Measurements from ENCODE around the gene UBE2N. TPM values are rescaled to one million over a fixed set of nuclear protein-coding genes. Genes with fewer than 3 reads are reported as not detected.
"Not testable (repeated sequence)": the region's sequence is repeated elsewhere in the genome, so short reads cannot be mapped to it uniquely, and the experiment has no call there.

Gene UBE2N
- total RNA-seq, 1 experiment from 2014 or later = 145 TPM

- not testable (repeated sequence) for DNase-seq (ENCODE audit: low read depth)
These were observed 30.7 kb downstream of the UBE2N start for GRCh38 chr12:93411060-93411459.

GRCh38 chr12:93409343-93410187, 32.2 kb downstream of the UBE2N start:
- not testable (repeated sequence) for DNase-seq (ENCODE audit: low read depth)

- DNase-seq (ENCODE audit: low read depth) = no peak
These were observed 32.9 kb downstream of the UBE2N start for GRCh38 chr12:93408813-93409212.

GRCh38 chr12:93407963-93408283, 33.8 kb downstream of the UBE2N start:
- no peak for DNase-seq (ENCODE audit: low read depth)

GRCh38 chr12:93407054-93407962, 34.4 kb downstream of the UBE2N start:
- no peak for DNase-seq (ENCODE audit: low read depth)

- no peak for DNase-seq (ENCODE audit: low read depth)
These were observed 36.5 kb downstream of the UBE2N start for GRCh38 chr12:93404961-93405849.

GRCh38 chr12:93403988-93404803, 37.6 kb downstream of the UBE2N start:
- no peak for DNase-seq (ENCODE audit: low read depth)

- DNase-seq (ENCODE audit: low read depth) = no peak
These were observed 39.1 kb downstream of the UBE2N start for GRCh38 chr12:93402333-93403311.

GRCh38 chr12:93399183-93399863, 42.4 kb downstream of the UBE2N start:
- DNase-seq (ENCODE audit: low read depth) = not testable (repeated sequence)

GRCh38 chr12:93397412-93397811, 44.3 kb downstream of the UBE2N start:
- DNase-seq (ENCODE audit: low read depth) = no peak

GRCh38 chr12:93393425-93393824, 48.3 kb downstream of the UBE2N start:
- DNase-seq (ENCODE audit: low read depth) = no peak

GRCh38 chr12:93390549-93391297, 51.0 kb downstream of the UBE2N start:
- no peak for DNase-seq (ENCODE audit: low read depth)

GRCh38 chr12:93390031-93390430, 51.7 kb downstream of the UBE2N start:
- DNase-seq (ENCODE audit: low read depth) = no peak

GRCh38 chr12:93387780-93388179, 54.0 kb downstream of the UBE2N start:
- peak; percentile 73 for DNase-seq (ENCODE audit: low read depth)

- not testable (repeated sequence) for DNase-seq (ENCODE audit: low read depth)
These were observed 59.7 kb downstream of the UBE2N start for GRCh38 chr12:93381976-93382437.

GRCh38 chr12:93381161-93381975, 60.4 kb downstream of the UBE2N start:
- peak; percentile 32 for DNase-seq (ENCODE audit: low read depth)

GRCh38 chr12:93380480-93381121, 61.1 kb downstream of the UBE2N start:
- peak; percentile 41 for DNase-seq (ENCODE audit: low read depth)

Data from M059J (cell line).